IPS-18a (cell line): ENCODE data around the gene CDH23.

ENCODE experiments used
- H3K27ac ChIP-seq: one replicate; pipeline ENCODE4 v1.5.1; 2013; ENCODE audit warnings: low read length
- H3K27me3 ChIP-seq: one replicate; pipeline ENCODE4 v1.6.1; 2013; ENCODE audit warnings: mild to moderate bottlenecking, low read length; ENCODE audit not compliant: control insufficient read depth, insufficient read depth
- H3K36me3 ChIP-seq: one replicate; pipeline ENCODE4 v1.6.1; 2013; ENCODE audit warnings: low read depth, low read length; ENCODE audit not compliant: control insufficient read depth
- H3K4me1 ChIP-seq: one replicate; pipeline ENCODE4 v1.6.1; 2013; ENCODE audit warnings: low read depth, low read length; ENCODE audit not compliant: control insufficient read depth
- H3K4me3 ChIP-seq: one replicate; pipeline ENCODE4 v1.5.1; 2013; ENCODE audit warnings: low read length
- H3K9ac ChIP-seq: one replicate; pipeline ENCODE4 v1.6.1; 2013; ENCODE audit warnings: mild to moderate bottlenecking, low read length, moderate library complexity
- H3K9me3 ChIP-seq: one replicate; pipeline ENCODE4 v1.6.1; 2013; ENCODE audit warnings: low read depth, low read length; ENCODE audit not compliant: control insufficient read depth

Gene CDH23

DNA sequence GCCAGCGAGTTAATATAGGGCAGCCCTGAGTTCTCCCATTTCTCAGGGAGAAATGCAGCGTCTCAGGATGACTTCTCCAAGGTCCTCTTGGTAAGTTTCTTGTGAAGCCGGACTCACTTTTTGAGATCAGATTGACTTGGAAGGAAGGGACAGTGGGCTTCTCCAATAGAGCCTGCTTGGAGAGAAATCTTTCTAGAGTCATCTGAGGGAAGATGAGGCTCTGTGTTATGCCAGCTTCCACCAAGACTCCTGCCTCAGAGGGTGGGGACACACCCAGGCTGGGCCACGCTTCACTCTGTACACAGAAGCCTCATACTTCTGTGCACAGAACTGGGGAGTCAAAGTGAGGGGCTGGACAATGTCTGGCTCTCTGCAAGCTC, 317.3 kb downstream of the CDH23 start:
- no peak overlapping the region for H3K27ac ChIP-seq
- no peaks in the 10 kb centered on the region for H3K36me3 ChIP-seq
- peaks cover 8% of the 10 kb centered on the region for H3K4me1 ChIP-seq
- H3K9me3 ChIP-seq: no peaks in the 10 kb centered on the region
- H3K27me3 ChIP-seq: no peaks in the 10 kb centered on the region
- no peak overlapping the region for H3K4me3 ChIP-seq
- H3K9ac ChIP-seq: no peak overlapping the region

DNA sequence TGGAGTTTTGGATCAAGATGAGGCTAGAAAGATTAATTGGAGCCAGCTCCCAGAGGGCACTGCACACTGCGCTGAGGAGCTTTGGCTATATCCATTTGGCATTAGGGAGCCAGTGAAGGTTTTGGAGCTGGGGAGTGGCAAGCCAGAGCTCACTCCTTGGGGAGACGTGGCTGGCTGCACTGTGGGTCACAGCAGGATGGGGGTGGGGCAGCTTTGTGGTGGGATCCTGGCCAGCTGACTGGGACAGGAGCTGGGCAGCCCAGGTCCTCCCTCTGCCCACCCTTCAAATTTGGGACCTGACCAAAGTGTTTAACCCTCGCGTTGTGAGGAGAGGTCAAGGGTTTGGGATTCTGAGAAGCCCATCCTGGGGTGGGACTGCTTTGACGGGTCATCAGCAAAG, 317.9 kb downstream of the CDH23 start:
- H3K9me3 ChIP-seq: no peaks in the 10 kb centered on the region
- H3K27ac ChIP-seq: no peak overlapping the region
- no peaks in the 10 kb centered on the region for H3K36me3 ChIP-seq
- H3K4me1 ChIP-seq: peaks cover 14% of the 10 kb centered on the region
- H3K27me3 ChIP-seq: no peaks in the 10 kb centered on the region
- H3K4me3 ChIP-seq: no peak overlapping the region
- H3K9ac ChIP-seq: no peak overlapping the region

DNA sequence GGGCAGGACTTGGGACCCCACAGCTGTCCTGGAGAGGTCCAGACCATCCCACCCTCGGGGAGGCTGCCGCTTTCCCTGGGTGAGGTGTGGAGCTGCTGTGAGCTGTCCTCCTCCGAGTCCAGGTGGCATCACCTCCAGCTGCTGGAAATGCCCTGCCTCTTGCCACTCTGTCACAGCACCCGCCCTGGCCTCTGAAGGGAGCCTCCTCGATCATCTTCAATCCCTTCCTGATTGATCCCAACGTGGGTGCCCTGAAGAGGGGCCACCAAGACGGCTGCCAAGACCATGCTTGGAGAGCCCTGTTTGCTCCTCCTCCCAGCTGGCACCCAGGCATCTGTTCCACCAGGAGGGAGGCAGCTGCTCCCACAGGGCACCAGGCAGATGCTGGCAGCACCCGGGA, 318.3 kb downstream of the CDH23 start:
- Histone ChIP-seq H3K4me3 (no peak overlapping the region), H3K9me3 (no peaks in the 10 kb centered on the region), H3K9ac (no peak overlapping the region)

DNA sequence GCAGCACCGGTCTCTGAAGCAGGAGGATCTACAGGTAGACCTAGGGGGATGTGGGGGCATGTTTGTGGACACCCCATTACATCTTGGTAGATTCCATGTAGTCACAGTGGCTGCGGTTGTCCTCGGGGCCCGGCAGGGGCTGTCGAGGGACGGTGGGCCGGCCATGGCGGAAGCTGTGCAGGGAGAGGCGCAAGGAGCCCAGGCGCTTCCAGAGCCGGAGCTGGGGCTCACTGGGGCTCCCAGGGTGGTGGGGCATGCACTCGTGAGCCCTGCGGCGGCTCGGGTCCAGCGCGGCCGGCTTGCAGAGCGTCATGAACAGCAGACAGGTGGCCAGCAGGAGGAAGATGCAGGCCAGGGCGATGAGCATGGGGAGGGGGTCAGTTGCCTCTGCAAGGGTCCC, 319.1 kb downstream of the CDH23 start:
- Histone ChIP-seq H3K4me3 (no peak overlapping the region), H3K9me3 (no peaks in the 10 kb centered on the region), H3K4me1 (peaks cover 21% of the 10 kb centered on the region), H3K27ac (no peak overlapping the region), H3K9ac (no peak overlapping the region), H3K27me3 (no peaks in the 10 kb centered on the region), H3K36me3 (no peaks in the 10 kb centered on the region)

More for the DNA sequence above, 318.3 kb downstream of the CDH23 start:
- Histone ChIP-seq H3K27ac (no peak overlapping the region), H3K4me1 (peaks cover 18% of the 10 kb centered on the region), H3K27me3 (no peaks in the 10 kb centered on the region), H3K36me3 (no peaks in the 10 kb centered on the region)

DNA sequence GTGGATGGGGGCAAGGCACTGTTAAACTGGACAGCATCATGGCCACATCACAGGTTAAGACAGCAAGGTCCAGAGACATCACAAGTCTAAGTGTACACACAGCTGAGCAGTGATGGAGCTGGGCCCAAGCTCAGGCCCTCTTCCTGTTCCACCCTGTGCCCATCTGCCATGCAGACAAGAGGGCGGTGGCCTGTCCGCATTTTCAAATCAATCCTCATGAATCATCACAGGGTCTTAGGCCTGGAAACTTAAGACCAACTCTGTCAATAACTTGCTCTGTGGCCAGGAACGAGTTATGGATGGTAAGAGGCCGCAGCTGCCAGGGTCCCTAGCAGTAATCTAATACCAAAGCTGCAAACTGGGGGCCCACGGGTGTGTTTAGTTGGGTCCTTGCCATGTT, 319.7 kb downstream of the CDH23 start:
- Histone ChIP-seq H3K27me3 (no peaks in the 10 kb centered on the region), H3K9ac (no peak overlapping the region)

DNA sequence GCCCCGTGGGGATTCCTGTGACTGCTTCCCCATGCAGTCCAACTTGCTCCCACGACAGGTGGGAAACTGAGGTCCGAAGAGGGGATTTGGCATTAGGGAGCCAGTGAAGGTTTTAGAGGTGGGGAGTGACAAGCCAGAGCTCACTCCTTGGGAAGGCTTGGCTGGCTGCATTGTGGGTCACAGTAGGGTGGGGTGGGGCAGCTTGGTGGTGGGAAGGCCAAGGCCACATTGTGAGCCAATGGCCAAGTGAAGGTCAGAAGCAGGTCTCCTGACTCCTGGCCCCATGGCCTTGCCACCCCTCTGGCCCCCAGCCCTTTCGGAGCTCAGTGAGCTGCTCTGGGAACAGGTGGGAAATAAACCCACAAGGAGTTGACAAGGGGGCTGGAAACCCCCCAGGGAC, 320.3 kb downstream of the CDH23 start:
- no peaks in the 10 kb centered on the region for H3K27me3 ChIP-seq
- H3K4me1 ChIP-seq: peaks cover 21% of the 10 kb centered on the region
- H3K9ac ChIP-seq: no peak overlapping the region
- no peak overlapping the region for H3K27ac ChIP-seq
- H3K9me3 ChIP-seq: no peaks in the 10 kb centered on the region
- no peak overlapping the region for H3K4me3 ChIP-seq
- H3K36me3 ChIP-seq: no peaks in the 10 kb centered on the region

More for the DNA sequence above, 319.7 kb downstream of the CDH23 start:
- peaks cover 21% of the 10 kb centered on the region for H3K4me1 ChIP-seq
- no peak overlapping the region for H3K4me3 ChIP-seq
- H3K9me3 ChIP-seq: no peaks in the 10 kb centered on the region
- H3K36me3 ChIP-seq: no peaks in the 10 kb centered on the region
- H3K27ac ChIP-seq: no peak overlapping the region

DNA sequence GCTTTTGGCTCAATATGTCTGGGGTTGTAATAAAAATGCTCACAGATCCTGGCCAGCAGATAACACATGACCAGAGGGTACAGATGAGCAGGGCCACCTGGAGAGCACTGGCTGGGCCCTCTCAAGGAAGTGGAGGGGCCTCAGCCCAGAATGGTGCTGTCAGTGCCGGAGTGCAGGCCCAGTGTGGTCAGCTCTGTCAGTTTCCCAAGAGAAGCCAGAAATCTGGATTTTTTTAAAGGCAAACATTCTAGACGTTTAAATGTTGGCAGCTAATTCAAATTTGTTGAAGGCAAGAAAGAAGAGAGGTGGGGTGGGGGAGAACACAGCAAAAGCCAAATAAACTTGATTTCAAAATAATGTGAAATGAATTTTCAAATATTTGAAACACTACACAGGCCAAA, 320.8 kb downstream of the CDH23 start:
- Histone ChIP-seq H3K4me3 (no peak overlapping the region), H3K27ac (no peak overlapping the region), H3K36me3 (no peaks in the 10 kb centered on the region), H3K9ac (no peak overlapping the region), H3K27me3 (no peaks in the 10 kb centered on the region), H3K4me1 (peaks cover 21% of the 10 kb centered on the region), H3K9me3 (no peaks in the 10 kb centered on the region)

DNA sequence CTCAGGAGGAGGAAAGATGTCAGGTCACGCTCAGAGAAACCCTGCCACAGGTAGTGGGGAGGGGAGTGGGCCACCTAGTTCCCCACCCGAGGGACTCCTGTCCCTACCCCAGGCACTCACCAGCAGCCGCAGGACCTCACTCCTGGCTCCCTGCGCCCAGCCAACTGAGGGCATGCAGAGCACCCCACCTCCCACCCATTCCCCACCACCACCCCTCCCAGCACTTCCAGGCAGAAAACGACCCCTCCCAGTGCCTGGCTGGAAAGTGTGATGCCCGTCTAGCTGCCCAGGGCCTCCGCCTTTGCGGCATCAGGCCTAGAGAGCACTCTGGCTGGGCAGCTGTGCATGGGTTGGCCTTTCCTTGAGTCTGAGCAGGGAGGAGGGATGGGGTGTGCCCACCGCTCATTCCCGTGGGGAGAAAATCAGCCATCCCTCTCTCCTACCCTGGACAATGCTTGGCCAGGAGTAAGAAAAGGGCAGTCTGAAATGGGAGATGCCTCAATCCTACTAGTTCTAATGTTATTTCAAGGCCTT, 321.5 kb downstream of the CDH23 start:
- Histone ChIP-seq H3K4me1 (peaks cover 21% of the 10 kb centered on the region), H3K9ac (no peak overlapping the region), H3K4me3 (no peak overlapping the region), H3K9me3 (no peaks in the 10 kb centered on the region), H3K36me3 (no peaks in the 10 kb centered on the region), H3K27me3 (no peaks in the 10 kb centered on the region), H3K27ac (no peak overlapping the region)

DNA sequence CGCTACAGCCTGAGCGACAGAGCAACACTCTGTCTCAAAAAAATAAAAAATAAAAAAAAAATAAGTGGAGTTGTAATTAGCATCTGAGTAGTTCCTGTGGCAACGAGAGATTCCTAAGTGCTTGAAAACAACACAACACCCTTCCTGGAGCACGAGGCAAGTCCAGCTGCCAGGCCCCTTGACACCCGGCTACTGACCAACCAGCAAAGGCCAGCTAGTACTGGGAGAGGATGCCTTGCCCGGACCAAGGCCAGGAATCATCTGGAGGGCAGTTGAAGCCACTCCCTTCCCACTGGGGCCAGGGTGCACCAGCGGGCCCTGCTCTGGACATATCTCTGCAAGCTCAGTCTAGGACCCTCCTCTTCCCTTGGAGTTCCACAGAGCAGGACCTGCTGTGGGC, 322.3 kb downstream of the CDH23 start:
- Histone ChIP-seq H3K27me3 (no peaks in the 10 kb centered on the region), H3K36me3 (no peaks in the 10 kb centered on the region), H3K9ac (no peak overlapping the region), H3K27ac (no peak overlapping the region), H3K9me3 (no peaks in the 10 kb centered on the region), H3K4me3 (no peak overlapping the region), H3K4me1 (peaks cover 13% of the 10 kb centered on the region)

DNA sequence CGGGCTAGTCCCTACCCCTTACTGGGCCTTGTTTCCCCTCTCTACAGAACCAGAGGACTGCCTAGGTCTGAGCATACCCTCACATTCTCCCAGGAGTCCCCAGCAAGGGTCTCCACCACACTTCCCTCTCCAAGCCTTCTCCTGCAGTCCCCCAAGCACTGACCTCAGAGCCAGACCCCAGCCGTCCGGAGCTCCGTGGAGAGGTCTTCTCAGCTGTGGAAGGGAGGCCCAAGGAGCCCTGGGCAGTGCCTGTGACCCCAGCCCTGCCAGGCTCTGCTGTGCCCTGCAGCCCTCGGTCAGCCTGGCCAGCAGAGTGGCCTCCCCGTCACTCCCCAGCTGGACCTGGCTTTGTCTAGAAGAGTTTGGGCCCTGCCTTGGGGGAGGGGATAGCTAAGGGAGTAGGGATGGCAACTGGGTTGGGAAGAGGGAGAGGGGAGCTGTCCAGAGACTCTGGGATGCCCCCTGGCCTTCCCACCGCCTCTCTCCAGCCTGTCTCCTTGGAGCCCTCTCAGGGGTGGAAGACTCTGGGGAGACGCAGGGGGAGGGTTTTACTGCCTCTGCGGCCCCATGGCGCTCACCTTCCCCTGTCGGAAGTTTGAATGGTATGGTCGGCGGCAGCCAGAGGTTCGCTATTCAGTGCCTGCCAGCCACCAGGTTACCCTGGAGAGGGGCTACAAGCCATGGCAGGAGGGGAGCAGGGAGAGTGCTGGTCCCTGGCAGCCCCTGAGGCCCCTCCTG, 322.9 kb downstream of the CDH23 start, which contains the start of gene C10orf105:
Gene C10orf105 (minus strand): TSS at position 315 of the 738 bp plus-strand sequence. CDS start 3,441 bp downstream, outside the sequence.
- Histone ChIP-seq H3K4me1 (peaks cover 13% of the 10 kb centered on the region), H3K9me3 (no peaks in the 10 kb centered on the region), H3K36me3 (no peaks in the 10 kb centered on the region), H3K4me3 (no peak within 1 kb of the TSS), H3K9ac (no peak within 1 kb of the TSS), H3K27me3 (no peaks in the 10 kb centered on the region), H3K27ac (no peak within 1 kb of the TSS)

DNA sequence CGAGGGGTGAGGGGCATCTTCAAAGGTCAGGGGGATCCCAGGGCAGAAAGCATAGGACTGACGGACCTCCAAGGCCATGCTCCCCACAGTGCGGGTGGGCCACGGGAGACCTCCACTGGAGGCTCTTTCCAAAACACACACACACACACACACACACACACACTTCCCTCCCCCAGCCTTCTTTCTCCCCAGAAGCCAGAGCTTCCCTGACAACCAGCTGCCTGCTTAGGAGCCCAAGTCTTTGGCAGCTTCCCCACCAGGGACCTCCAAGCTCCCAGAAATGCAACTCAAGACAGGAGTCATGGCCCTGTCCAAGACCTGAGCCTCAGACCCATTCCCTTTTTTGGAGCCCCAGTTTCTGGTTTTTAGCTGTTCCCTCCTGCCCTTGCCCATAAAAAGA, 323.6 kb downstream of the CDH23 start:
- H3K27me3 ChIP-seq: no peaks in the 10 kb centered on the region
- H3K27ac ChIP-seq: no peak overlapping the region
- H3K4me3 ChIP-seq: no peak overlapping the region
- H3K4me1 ChIP-seq: peaks cover 13% of the 10 kb centered on the region
- H3K9ac ChIP-seq: no peak overlapping the region
- H3K9me3 ChIP-seq: no peaks in the 10 kb centered on the region
- H3K36me3 ChIP-seq: no peaks in the 10 kb centered on the region

DNA sequence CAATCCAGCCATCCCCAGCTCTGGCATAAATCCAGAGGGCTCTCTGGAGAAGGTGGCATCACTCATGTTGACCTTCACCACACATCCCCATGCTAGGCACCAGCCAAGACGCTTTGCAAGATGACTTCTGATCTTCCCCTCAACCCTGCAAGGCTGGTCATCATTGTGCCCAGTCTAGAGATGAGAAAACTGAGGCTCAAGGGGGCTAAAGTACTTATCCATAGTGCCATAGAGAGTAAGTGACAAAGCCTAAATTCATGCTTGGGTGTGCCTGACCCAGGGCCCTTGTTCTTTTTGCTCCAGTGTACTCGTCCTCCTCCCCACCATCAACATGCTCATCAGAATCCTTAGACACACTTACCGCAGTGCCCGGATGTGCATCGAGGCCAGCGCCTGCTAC, 324.6 kb downstream of the CDH23 start:
- H3K9ac ChIP-seq: no peak overlapping the region
- no peak overlapping the region for H3K27ac ChIP-seq
- H3K4me1 ChIP-seq: peaks cover 13% of the 10 kb centered on the region
- H3K9me3 ChIP-seq: no peaks in the 10 kb centered on the region
- H3K36me3 ChIP-seq: no peaks in the 10 kb centered on the region
- H3K4me3 ChIP-seq: no peak overlapping the region
- H3K27me3 ChIP-seq: no peaks in the 10 kb centered on the region
